Choroid plexus epithelial cell (primary cell): ENCODE results near the gene RNF157.

Source experiments
- DNase-seq: peaks from one replicate; pipeline ENCODE4 v3.0.0-alpha.2; 2010; ENCODE audit warnings: low read depth
- H3K4me3 ChIP-seq: 2 replicates; pipeline ENCODE4 v1.5.1; 2011; ENCODE audit warnings: low read depth, mild to moderate bottlenecking, control low read depth, low read length, moderate library complexity
- TF ChIP-seq, protein P1 (sequence below): conservative IDR thresholded peaks from 2 replicates; pipeline ENCODE4 v1.5.1; 2011; ENCODE audit warnings: low read depth, mild to moderate bottlenecking, control low read depth, inconsistent platforms, low read length, moderate library complexity

Gene RNF157

GRCh38 chr17:76240461-76241203, at the start of gene RNF157:
Gene RNF157, minus strand, starts transcription at chr17:76240493. Its CDS starts 253 bp downstream, at chr17:76240240.
- H3K4me3 ChIP-seq: peak within 1 kb of the TSS; percentile 62
- DNase-seq: peak; percentile 42
- TF ChIP-seq, protein P1, sequence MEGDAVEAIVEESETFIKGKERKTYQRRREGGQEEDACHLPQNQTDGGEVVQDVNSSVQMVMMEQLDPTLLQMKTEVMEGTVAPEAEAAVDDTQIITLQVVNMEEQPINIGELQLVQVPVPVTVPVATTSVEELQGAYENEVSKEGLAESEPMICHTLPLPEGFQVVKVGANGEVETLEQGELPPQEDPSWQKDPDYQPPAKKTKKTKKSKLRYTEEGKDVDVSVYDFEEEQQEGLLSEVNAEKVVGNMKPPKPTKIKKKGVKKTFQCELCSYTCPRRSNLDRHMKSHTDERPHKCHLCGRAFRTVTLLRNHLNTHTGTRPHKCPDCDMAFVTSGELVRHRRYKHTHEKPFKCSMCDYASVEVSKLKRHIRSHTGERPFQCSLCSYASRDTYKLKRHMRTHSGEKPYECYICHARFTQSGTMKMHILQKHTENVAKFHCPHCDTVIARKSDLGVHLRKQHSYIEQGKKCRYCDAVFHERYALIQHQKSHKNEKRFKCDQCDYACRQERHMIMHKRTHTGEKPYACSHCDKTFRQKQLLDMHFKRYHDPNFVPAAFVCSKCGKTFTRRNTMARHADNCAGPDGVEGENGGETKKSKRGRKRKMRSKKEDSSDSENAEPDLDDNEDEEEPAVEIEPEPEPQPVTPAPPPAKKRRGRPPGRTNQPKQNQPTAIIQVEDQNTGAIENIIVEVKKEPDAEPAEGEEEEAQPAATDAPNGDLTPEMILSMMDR: no peak

GRCh38 chr17:76281573-76282371, 41.5 kb upstream of the RNF157 start:
- DNase-seq: no peak
- TF ChIP-seq, protein P1: no peak
- H3K4me3 ChIP-seq: no peak overlapping the region

DNA sequence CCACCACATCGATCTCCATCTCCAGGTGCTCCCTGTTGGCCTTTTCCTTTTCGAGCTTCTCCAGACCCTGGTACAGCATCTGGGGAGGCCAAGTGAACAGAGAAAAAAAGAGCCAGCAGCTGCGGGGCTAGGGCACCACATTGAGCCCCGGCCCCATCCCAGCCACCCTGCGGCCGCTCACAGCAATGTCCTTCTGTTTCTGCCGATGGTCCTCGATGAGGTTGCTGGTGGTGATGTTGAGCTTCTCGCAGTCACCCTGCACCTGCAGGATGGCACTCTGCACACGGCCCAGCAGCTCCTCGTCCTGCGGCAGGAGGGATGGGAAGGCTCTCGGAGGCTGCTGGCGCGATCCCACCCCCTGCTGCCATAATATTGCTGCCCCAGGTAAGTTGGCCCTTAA, 40.4 kb upstream of the RNF157 start:
- TF ChIP-seq, protein P1: no peak
- DNase-seq: no peak
- no peak overlapping the region for H3K4me3 ChIP-seq

- TF ChIP-seq, protein P1: no peak
- DNase-seq: no peak
- no peak overlapping the region for H3K4me3 ChIP-seq
Measured at GRCh38 chr17:76279742-76280287, 39.5 kb upstream of the RNF157 start.

DNA sequence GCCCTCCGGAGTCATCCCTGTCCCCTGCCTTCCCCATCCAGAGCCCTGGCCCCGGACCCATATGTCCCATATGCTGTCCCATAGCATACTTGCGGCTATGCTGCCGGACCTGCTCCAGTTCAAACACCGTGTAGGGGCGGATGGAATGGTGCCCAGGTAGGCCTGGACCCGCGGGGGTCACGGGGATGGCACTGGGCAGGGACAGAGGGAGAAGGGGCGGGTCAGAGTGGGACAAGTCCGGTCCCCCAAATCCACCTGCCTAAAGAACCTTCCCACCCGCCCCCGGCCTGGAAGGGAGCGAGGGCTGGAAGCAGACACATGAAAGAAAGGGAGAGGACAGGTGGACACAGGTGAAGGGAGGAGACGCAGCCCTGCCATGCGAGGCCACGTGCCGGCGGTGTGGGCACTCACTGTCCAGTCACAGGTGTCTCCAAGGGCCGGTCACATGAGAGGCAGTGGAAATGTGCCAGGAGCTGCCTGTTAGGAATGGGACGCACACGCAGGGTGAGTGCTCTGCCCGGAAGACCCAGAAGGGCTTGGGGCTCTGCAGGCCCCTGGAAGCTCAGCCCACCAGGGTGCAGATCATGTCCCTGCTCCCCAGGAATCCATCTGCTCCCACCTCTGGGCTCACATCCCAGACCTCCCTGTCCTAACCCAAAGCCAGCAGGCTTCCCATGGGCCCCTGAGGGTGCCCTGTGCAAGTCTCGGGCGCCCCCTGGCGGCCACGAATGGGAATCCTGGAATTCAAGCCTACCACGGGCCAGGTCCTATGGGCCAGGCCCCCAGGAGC, 38.9 kb upstream of the RNF157 start:
- DNase-seq: peak; percentile 81
- TF ChIP-seq, protein P1: peak; percentile 96
- H3K4me3 ChIP-seq: no peak overlapping the region

GRCh38 chr17:76278268-76278908, 38.1 kb upstream of the RNF157 start:
- TF ChIP-seq, protein P1: no peak
- DNase-seq: no peak

More at GRCh38 chr17:76278268-76278908, 38.1 kb upstream of the RNF157 start:
- no peak overlapping the region for H3K4me3 ChIP-seq
